GM12878 (cell line): Measurements from ENCODE around the gene ZNF585A. TPM values are rescaled to one million over a fixed set of nuclear protein-coding genes. Genes with fewer than 3 reads are reported as not detected.

Source experiments
- ASH2L ChIP-seq: fragments of 300-600, 200-600 bp; sonication (generic); IDR thresholded peaks from 2 replicates; pipeline ENCODE4 v1.6.1; 2017; ENCODE audit warnings: low read depth, mild to moderate bottlenecking, borderline replicate concordance
- BHLHE40 ChIP-seq, 2 experiments: fragments of 450-650 bp in 1 of 2; IDR thresholded peaks; 2 replicates each; pipeline ENCODE4 v1.6.1; 2011 to 2017; ENCODE audit warnings: low read depth in 2 of 2, borderline replicate concordance in 1 of 2, improper control_type of control experiment in 1 of 2, low read length in 1 of 2, mild to moderate bottlenecking in 1 of 2
- CBX5 ChIP-seq: sonication (generic); IDR thresholded peaks from 2 replicates; pipeline ENCODE4 v1.6.1; 2016; ENCODE audit warnings: low read depth, moderate library complexity, mild to moderate bottlenecking, inconsistent platforms
- CHD1 ChIP-seq: IDR thresholded peaks from 2 replicates; pipeline ENCODE4 v1.6.1; 2012; ENCODE audit warnings: low read depth, low read length, improper control_type of control experiment
- CREM ChIP-seq: IDR thresholded peaks from 2 replicates; pipeline ENCODE4 v1.6.1; 2014; ENCODE audit warnings: antibody characterized with exemption, low read depth
- DPF2 ChIP-seq: fragments of 450-650 bp; IDR thresholded peaks from 2 replicates; pipeline ENCODE4 v1.6.1; 2017; ENCODE audit warnings: mild to moderate bottlenecking
- ETV6 ChIP-seq, 2 experiments: fragments of 450-650 bp in 1 of 2; IDR thresholded peaks in 1 of 2; conservative IDR thresholded peaks in 1 of 2; 2 replicates each; pipeline ENCODE4 v1.6.1; 2014; ENCODE audit warnings: antibody characterized with exemption in 1 of 2, borderline replicate concordance in 1 of 2, low read depth in 1 of 2, mild to moderate bottlenecking in 1 of 2, moderate library complexity in 1 of 2
- IRF4 ChIP-seq: IDR thresholded peaks from 2 replicates; pipeline ENCODE4 v1.6.1; 2011; ENCODE audit warnings: low read depth, low read length
- NFXL1 ChIP-seq: fragments of 450-650 bp; IDR thresholded peaks from 2 replicates; pipeline ENCODE4 v1.6.1; 2017; ENCODE audit warnings: antibody characterized with exemption, mild to moderate bottlenecking, borderline replicate concordance
- NFYB ChIP-seq: IDR thresholded peaks from 2 replicates; pipeline ENCODE4 v1.6.1; 2011; ENCODE audit warnings: low read depth, mild to moderate bottlenecking, low read length, improper control_type of control experiment, moderate library complexity; ENCODE audit not compliant: insufficient read depth
- NR2C1 ChIP-seq: fragments of 450-650 bp; IDR thresholded peaks from 2 replicates; pipeline ENCODE4 v1.6.1; 2017; ENCODE audit warnings: antibody characterized with exemption, mild to moderate bottlenecking, moderate library complexity
- PKNOX1 ChIP-seq: fragments of 450-650 bp; IDR thresholded peaks from 2 replicates; pipeline ENCODE4 v1.6.1; 2016; ENCODE audit warnings: mild to moderate bottlenecking
- POU2F2 ChIP-seq: IDR thresholded peaks from 3 replicates; pipeline ENCODE4 v1.6.1; 2011; ENCODE audit warnings: low read depth, mild to moderate bottlenecking, low read length, borderline replicate concordance
- SMC3 ChIP-seq: IDR thresholded peaks from 2 replicates; pipeline ENCODE4 v1.6.1; 2011; ENCODE audit warnings: low read length, improper control_type of control experiment, borderline replicate concordance
- SUZ12 ChIP-seq: fragments of 200-600 bp; sonication (generic); IDR thresholded peaks from one replicate; pipeline ENCODE4 v1.6.1; 2018; ENCODE audit warnings: antibody characterized with exemption, mild to moderate bottlenecking; ENCODE audit not compliant: unreplicated experiment
- USF1 ChIP-seq: IDR thresholded peaks from 2 replicates; pipeline ENCODE4 v1.6.1; 2011; ENCODE audit warnings: borderline replicate concordance, low read depth, mild to moderate bottlenecking, moderate library complexity, mixed read lengths, low read length; ENCODE audit not compliant: insufficient read depth; ENCODE audit errors: extremely low read length
- YY1 ChIP-seq: IDR thresholded peaks from 2 replicates; pipeline ENCODE4 v1.6.1; 2011; ENCODE audit warnings: low read depth, mild to moderate bottlenecking, low read length
- polyA plus RNA-seq, 11 experiments: library from polyadenylated mRNA; depleted of rRNA in 4 of 11; unstranded in 6 of 11; stranded (reverse) in 5 of 11; fragments of >200 nt; fragmentation: Nextera tagmentation in 4 of 11; fragmentation: Illumina TruSeq in 1 of 11; extraction: Ambion mirVana in 4 of 11; extraction: Trizol in 1 of 11; gene quantifications; 1 replicate in 1 of 11; 2 replicates in 10 of 11; pipeline versions ENCODE4 v1.2.1 to v1.2.3, GENCODE V29; 2011 to 2016; ENCODE audit warnings: inconsistent platforms in 2 of 11, missing spikeins in 2 of 11, low read depth in 1 of 11
- total RNA-seq, 4 experiments: library from RNA; depleted of rRNA in 3 of 4; stranded (reverse); fragments of >200 nt in 3 of 4; fragmentation: Illumina TruSeq in 1 of 4; extraction: Trizol in 1 of 4; gene quantifications; 2 replicates each; pipeline versions ENCODE4 v1.2.1 to v1.2.3, GENCODE V29; 2013 to 2021
- TF ChIP-seq, protein P1 (sequence below): fragments of 450-650 bp; IDR thresholded peaks from 2 replicates; pipeline ENCODE4 v1.6.1; 2017; ENCODE audit warnings: mild to moderate bottlenecking, low read depth, inconsistent platforms; ENCODE audit not compliant: poor library complexity, severe bottlenecking
- TF ChIP-seq, protein P2 (sequence below): fragments of 450-650 bp; IDR thresholded peaks from 2 replicates; pipeline ENCODE4 v1.6.1; 2016; ENCODE audit warnings: mild to moderate bottlenecking, moderate library complexity, borderline replicate concordance
- TF ChIP-seq, protein P3 (sequence below): IDR thresholded peaks from 2 replicates; pipeline ENCODE4 v1.6.1; 2012; ENCODE audit warnings: low read depth, low read length, improper control_type of control experiment

ZNF585A gene
- total and polyA plus RNA-seq, 10 of the 15 experiments (the other 5 are each of a cell fraction or from before 2014, with no cell fraction given) = 6.9 to 38.7 (median 14.0) TPM

DNA sequence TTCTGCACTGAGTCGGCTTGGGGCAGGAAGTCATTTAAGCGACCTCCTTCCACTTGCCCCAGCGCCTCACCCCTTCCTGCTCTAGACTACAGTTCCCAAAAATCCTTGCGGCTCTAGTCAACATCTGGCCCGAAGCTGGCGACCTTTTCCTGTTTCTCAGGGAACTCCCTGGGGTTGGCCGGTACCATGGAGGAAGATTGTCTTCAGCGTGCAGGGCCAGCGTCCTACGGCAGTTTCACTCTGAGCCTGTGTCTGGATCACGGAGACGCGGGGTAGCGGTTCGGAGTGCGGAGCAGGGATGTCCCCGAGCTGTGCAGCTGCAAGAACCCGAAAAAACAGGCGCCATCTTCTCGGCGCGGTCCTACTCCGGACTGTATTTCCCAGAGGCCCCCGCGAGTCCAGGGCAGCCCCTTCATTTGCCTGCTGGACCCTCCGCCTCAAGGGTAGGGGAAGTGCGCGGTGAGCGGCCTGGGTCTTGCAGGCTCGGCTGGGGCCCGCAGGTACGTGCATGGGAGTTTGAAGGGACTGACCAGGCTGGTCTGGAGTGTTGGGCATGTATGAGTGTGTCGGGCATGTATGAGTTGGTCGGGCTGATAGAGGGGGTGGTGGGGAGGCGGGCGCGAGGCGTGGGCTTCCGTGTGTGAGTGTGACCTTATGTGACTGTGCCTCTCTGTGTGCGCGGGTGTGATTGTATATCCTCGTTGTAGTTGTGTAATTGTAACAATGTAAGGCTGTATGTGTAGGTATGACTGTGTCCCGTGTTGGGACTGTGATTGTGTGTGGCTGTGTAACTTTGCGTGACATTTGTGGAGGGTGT, 45.5 kb upstream of the ZNF585A start, which contains the start of gene ZNF383 (continued):
- TF ChIP-seq YY1 (peak; percentile 96), IRF4 (peak; percentile 5; the same call in 1 of the 2 replicates), ETV6 (conservative IDR thresholded peaks at IDR 0.05 in 1 of 2, IDR thresholded peaks at IDR 0.05 in 1 of 2; ENCODE audit: borderline replicate concordance in 1 of 2, low read depth in 1 of 2) (no peak), NFXL1 (no peak), ASH2L (no peak; the same call in 1 of the 2 replicates), CBX5 (no peak; the same call in 1 of the 2 replicates), CHD1 (no peak), BHLHE40 (IDR thresholded peaks at IDR 0.05; ENCODE audit: borderline replicate concordance in 1 of 2, low read depth in 2 of 2, low read length in 1 of 2) (peak; percentile 5 to 27; a peak in 2 of 4 replicates), USF1 (no peak), CREM (peak; percentile 86), POU2F2 (peak; percentile 82), SUZ12 (no peak), NR2C1 (peak; percentile 73), DPF2 (no peak), NFYB (no peak), PKNOX1 (no peak; the same call in 1 of the 2 replicates), SMC3 (no peak)
- TF ChIP-seq, protein P1, sequence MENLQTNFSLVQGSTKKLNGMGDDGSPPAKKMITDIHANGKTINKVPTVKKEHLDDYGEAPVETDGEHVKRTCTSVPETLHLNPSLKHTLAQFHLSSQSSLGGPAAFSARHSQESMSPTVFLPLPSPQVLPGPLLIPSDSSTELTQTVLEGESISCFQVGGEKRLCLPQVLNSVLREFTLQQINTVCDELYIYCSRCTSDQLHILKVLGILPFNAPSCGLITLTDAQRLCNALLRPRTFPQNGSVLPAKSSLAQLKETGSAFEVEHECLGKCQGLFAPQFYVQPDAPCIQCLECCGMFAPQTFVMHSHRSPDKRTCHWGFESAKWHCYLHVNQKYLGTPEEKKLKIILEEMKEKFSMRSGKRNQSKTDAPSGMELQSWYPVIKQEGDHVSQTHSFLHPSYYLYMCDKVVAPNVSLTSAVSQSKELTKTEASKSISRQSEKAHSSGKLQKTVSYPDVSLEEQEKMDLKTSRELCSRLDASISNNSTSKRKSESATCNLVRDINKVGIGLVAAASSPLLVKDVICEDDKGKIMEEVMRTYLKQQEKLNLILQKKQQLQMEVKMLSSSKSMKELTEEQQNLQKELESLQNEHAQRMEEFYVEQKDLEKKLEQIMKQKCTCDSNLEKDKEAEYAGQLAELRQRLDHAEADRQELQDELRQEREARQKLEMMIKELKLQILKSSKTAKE = no peak
- TF ChIP-seq, protein P2, sequence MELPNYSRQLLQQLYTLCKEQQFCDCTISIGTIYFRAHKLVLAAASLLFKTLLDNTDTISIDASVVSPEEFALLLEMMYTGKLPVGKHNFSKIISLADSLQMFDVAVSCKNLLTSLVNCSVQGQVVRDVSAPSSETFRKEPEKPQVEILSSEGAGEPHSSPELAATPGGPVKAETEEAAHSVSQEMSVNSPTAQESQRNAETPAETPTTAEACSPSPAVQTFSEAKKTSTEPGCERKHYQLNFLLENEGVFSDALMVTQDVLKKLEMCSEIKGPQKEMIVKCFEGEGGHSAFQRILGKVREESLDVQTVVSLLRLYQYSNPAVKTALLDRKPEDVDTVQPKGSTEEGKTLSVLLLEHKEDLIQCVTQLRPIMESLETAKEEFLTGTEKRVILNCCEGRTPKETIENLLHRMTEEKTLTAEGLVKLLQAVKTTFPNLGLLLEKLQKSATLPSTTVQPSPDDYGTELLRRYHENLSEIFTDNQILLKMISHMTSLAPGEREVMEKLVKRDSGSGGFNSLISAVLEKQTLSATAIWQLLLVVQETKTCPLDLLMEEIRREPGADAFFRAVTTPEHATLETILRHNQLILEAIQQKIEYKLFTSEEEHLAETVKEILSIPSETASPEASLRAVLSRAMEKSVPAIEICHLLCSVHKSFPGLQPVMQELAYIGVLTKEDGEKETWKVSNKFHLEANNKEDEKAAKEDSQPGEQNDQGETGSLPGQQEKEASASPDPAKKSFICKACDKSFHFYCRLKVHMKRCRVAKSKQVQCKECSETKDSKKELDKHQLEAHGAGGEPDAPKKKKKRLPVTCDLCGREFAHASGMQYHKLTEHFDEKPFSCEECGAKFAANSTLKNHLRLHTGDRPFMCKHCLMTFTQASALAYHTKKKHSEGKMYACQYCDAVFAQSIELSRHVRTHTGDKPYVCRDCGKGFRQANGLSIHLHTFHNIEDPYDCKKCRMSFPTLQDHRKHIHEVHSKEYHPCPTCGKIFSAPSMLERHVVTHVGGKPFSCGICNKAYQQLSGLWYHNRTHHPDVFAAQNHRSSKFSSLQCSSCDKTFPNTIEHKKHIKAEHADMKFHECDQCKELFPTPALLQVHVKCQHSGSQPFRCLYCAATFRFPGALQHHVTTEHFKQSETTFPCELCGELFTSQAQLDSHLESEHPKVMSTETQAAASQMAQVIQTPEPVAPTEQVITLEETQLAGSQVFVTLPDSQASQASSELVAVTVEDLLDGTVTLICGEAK = peak; percentile 87
- TF ChIP-seq, protein P3, sequence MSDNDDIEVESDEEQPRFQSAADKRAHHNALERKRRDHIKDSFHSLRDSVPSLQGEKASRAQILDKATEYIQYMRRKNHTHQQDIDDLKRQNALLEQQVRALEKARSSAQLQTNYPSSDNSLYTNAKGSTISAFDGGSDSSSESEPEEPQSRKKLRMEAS = peak; percentile 66; the same call in 1 of the 2 replicates
